Measurements from ENCODE around the gene AHI1.

Gene AHI1

DNA sequence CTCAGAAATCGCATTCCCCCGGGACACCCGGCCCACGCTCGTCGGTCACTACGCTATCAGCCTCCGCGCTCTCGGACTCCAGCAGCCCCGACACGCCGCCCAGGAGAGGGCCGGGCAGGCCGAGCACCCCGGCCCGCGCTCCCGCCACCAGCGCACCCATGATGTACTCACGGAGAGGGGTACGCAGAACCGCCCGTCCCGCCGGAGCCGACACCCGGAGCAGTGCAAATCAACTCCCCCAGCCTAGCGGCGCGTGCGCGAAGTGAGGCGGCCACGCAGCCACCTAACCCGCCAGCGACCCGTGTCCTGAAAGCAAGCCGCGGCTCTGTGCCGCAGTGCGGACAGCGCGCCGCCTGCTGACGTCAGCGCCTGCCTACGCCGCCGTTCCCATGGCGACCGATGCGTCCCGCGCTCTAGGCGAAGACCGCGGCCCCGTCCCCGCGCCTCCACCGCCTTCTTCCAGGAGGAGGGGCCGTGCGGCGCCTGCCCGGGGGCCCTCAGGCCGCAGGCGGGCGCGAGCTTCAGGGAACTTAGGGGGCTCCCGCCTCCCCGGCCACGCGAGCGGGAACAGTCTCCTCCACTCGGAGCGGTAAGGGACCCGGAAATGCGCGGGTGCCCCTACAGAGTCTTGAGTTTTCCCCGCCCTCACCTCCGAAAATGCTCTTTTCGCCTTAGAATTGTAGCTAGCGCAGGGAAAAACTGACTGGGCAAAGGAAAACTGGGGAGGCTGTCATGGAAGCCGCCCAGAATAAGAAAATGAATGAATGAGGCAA, at the start of gene AHI1:
AHI1 (minus strand) TSS at position 329 of the 773 bp plus-strand sequence. CDS start 5,503 bp downstream, outside the sequence.
- DNase-seq (ENCODE audit: low read depth in 2 of 2) = peak; percentile 71 to 72

- no peak for DNase-seq (ENCODE audit: low read depth in 2 of 2)
Measured at GRCh38 chr6:135546680-135547418, 49.3 kb upstream of the AHI1 start.

DNA sequence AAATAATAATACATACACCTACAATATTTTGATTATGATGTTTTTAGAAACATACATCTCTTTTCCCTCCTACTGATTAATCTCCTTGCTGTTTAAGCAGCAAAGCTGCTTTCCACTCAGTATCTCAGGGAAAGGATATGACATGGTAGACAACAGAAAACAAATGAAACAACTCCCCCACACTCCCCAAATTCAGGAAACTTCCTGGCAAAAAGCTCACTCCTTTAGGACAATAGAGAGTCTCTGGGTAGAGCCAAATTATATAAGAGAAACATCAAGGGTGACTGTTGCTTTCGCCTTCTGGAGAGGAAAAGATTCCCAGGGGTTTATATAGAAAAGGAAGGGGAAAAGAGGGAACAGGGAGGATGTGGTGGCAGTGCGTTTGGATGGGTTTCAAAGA, 48.7 kb upstream of the AHI1 start:
- no peak for DNase-seq (ENCODE audit: low read depth in 2 of 2)

GRCh38 chr6:135540207-135540840, 42.8 kb upstream of the AHI1 start:
- peak; percentile 20 to 22 for DNase-seq (ENCODE audit: low read depth in 2 of 2)

DNA sequence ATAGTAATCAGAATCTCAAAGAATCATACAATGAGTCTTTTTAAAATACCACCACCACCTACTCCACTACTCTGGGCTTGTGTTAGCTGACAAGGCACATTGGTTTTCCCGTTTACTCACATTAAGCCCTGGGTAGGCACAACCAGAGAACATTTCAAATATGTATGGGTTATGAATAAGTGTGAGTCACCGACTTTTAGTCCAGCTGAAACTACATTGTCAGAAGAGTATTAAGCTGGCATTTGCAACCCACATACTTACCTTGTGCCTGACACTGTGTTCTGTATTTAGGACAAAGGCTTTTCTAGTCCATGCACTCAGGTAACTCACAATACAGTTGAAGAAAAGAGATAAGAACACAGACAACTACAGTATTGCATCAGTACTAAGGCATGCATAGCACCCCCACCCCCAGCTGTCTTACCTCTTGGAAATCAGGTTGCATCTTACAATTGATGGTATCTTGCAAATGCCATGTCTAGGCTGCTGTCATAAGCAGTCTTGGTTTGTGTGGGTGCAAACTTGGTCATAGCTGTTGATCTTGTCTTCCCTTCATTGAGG, 40.3 kb upstream of the AHI1 start:
- peak; percentile 45 to 46 for DNase-seq (ENCODE audit: low read depth in 2 of 2)

- peak; percentile 85 to 86 for DNase-seq (ENCODE audit: low read depth in 2 of 2)
Measured at GRCh38 chr6:135535989-135536414, 38.5 kb upstream of the AHI1 start.

GRCh38 chr6:135534773-135535380, 37.3 kb upstream of the AHI1 start:
- no peak for DNase-seq (ENCODE audit: low read depth in 2 of 2)

DNA sequence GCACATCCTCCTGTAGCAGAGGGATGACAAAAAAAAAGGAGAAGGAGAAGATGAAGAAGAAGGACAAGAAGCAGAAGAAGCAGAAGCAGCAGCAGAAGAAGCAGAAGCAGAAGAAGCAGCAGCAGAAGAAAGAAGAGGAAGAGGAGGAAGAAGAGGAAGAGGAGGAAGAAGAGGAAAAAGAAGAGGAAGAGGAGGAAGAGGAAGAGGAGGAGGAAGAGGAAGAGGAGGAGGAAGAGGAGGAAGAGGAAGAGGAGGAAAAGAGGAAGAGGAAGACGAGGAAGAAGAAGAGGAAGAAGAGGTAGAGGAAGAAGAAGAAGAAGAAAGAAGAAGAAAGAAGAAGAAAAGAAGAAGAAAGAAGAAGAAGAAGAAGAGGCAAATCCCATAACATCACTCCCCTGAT, 35.0 kb upstream of the AHI1 start:
- no peak for DNase-seq (ENCODE audit: low read depth in 2 of 2)

DNA sequence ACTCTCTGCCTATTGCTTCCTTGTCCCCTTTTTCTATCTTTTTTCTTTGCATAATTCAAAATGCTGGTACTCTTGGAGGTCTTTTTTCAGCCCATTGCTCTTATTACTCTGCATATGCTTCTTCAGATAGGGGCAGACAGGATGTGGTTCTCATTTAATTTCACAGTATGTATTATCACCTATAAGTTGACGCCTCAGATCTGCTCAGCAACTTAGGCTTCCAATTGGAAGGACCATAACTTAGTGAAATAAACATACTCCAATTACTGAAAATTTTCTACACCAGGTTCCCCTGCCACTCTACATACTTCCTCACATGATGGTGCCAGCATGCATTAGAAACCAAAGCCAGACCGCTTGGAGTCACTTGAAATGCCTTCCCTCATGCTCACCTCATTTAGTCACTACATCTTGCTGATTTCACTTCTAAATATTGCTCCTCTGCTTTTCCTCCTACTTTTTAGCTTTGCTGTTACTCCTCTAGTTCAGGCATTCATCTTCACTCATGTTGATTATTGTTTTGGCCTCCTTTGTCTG, 34.5 kb upstream of the AHI1 start:
- DNase-seq (ENCODE audit: low read depth in 2 of 2) = no peak

GRCh38 chr6:135530113-135530512, 32.6 kb upstream of the AHI1 start:
- DNase-seq (ENCODE audit: low read depth in 2 of 2) = no peak

DNA sequence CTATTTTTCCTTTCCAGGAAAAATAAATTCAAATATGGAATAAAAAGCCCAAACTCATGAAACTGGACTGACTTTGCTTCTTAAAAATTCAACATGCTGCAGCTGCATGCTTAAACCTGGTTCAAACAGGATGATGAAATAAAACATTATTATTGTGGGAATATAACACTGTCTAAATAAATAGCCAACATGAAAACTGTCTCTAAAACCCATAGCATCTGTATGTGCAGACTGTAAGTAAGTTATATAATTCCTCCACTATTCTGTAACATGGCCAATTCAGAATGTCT, 30.4 kb upstream of the AHI1 start:
- no peak for DNase-seq (ENCODE audit: low read depth in 2 of 2)

DNA sequence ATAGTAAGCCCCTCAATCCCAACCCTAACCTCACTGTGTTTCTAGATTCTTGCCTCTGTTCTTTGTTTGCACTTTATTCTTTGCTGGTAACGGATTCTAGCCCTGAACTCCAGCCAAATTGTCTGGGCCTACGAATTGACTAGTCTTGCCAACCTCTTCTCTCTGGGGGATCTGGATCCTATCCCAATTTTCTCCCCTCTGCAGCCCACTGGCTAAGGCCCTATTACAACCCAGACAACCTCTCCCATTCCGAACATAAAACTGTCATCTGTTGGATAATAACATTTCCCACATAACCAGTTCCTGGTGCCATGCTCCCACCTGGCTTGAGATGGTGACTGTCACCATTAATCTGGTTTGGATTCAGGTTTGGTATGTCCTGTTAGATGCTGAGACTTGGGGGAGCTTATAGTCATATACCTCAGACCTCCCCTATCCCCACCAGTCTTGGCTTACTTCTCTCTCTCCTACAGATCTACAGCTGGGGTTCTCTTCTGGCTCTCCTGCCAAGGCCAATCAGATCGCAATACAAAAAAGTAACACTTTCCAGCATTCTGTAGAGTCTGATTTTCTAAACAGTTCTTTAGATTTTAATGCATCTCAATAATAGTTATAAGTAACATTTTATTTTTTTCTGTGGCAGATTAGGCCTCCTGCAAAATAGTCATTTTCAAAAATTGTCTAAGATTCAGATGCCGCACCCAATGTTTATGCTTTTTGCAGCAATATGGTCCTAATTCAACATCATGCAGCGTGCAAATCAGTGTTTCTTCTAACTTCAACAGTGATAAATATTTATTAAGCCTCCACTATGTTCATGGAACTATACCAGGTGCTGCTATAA, 29.8 kb upstream of the AHI1 start:
- DNase-seq (ENCODE audit: low read depth in 2 of 2) = no peak

DNA sequence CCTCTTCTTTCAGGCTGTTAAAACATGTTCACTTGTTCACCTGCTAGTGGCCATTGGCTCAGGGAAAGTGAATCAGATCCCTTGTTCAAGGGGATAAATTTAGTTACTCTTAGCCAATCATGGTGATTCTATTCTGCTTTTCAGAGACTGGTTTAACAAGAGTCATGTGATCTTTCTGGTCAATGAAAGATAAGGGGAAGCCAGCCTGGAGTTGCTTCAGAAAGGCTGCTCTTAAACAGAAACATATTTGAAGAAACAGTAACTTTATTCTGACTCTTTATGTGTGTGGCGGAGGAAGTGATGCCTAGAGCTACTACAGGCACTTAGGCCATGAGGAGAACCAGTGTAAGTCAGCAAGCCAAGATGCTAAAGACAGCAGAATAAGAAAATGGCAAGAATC, 28.1 kb upstream of the AHI1 start:
- DNase-seq (ENCODE audit: low read depth in 2 of 2) = no peak

DNA sequence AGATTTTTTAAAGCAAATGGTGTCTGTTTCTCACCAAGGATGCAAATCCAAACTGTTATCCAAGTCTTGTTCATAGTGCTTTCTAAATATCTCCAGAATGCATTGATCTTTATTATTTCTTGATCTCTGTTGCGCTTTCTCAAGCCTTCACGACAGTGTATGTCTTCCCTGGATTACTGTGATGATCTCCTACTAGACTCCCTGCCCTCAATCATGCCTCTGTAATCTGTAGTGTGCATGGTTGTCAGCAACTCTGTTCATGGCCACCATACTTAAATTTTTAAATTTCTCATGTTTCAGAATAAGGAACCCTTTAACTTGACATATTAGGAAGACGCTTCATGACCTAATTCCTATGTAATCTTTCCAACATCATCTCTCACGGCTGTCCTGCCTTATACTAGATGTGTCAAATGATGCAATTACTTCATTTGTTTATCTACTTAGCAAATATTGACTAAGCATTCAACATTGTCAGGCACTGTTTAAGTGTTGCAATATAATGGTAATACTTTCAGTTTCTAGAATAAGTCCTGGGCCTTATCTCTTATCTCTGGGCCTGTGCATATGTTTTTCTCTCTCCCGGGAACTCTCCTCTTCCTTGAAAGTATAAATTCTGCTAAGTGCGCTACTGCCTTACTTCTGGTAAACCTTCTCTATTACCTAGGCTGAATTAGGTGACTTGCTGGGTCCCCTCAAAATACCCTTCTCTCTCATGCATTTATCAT, 25.6 kb upstream of the AHI1 start:
- DNase-seq (ENCODE audit: low read depth in 2 of 2) = no peak

DNA sequence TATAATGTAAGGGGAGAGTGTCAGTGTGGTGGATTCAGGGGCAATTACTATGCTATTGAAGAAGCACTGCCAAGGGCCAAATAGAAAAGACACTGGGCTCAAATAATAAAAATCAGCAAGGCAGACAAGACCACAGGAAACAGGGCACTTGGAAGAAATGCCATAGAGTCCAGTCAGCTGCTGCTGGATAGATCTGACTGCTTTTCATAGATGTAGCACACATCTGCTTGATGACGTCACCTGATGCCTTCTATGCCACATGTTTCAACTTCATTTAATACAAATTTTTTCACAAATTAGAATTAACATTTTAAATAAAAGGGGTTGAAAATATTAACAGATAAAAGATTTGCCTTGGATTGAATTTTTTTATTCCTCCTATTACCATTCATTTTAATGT, 23.9 kb upstream of the AHI1 start:
- no peak for DNase-seq (ENCODE audit: low read depth in 2 of 2)

DNA sequence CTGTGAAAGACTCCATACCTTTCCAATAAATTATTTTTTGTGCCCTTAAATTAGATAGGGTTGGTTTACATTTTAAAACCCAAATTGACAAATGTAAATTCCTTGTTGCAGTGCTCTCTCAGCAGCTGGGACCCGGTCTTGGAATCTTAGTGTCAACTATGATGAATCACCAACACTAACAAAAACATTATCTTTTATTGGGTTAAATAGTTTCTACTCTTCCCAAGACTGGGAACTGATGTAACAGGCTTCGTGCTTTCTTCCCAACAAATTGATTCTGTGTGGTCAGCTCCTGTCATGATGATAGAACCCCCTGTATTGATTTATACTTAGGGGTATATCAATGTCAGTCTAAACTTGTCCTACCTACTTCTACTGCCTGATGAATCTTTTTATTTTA, 23.2 kb upstream of the AHI1 start:
- DNase-seq (ENCODE audit: low read depth in 2 of 2) = no peak

DNA sequence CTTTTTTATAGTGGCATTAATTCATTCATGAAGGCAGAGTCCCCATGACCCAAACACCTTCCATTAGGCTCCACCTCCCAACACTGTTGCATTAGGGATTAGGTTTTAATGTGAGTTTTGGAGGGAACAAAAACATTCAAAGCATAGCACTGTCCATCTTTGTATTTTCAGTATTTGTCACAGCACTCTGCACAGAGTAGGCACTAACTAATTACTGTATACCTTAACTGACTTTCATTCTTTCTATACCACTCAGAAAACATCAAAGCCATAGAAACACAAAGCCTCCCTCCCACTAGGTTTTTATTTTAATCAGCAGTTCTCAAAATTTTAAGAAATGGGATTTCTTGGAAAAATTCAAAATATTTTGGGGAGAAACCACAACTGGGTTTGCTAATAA, 21.8 kb upstream of the AHI1 start:
- no peak for DNase-seq (ENCODE audit: low read depth in 2 of 2)

GRCh38 chr6:135517527-135517926, 20.0 kb upstream of the AHI1 start:
- no peak for DNase-seq (ENCODE audit: low read depth in 2 of 2)

DNA sequence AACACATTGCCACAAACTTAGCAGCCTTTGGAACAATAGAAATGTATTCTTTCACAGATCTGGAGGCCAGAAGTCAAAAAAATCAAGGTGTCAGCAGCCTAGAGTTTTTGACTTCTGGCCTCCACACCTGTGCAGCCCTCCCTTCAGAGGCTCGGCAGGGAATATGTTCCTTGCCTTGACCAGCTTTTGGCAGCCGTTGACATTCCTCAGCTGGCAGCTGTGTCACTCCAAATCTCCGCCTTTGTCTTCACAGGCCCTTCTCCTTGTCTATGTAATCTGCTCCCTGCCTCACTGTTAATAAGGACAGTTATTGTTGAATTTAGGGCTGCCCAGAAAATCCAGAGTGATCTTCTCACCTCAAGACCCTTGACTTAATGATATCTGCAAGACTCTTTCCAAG, 17.2 kb upstream of the AHI1 start:
- no peak for DNase-seq (ENCODE audit: low read depth in 2 of 2)

GRCh38 chr6:135506270-135506997, 8.9 kb upstream of the AHI1 start:
- no peak for DNase-seq (ENCODE audit: low read depth in 2 of 2)

Measured in fibroblast of skin of left quadriceps (primary cell).